Measurements from ENCODE around the gene CEMIP2.

GRCh38 chr9:71761938-71762353, 6.4 kb downstream of the CEMIP2 start:
- no peak for TF ChIP-seq POLR2A (IDR thresholded peaks at IDR 0.05; ENCODE audit: low read depth, low read length)
- TF ChIP-seq POLR2AphosphoS5 (IDR thresholded peaks at IDR 0.05; ENCODE audit: low read depth, low read length), result no peak
- TF ChIP-seq SPI1 (IDR thresholded peaks at IDR 0.05; ENCODE audit: low read depth, low read length), result no peak
- no peak for TF ChIP-seq TAF1 (IDR thresholded peaks at IDR 0.05; ENCODE audit: low read depth, low read length)
